HG03558 (cell line): Measurements from ENCODE around the gene XYLT2.
"Not testable (repeated sequence)": the region's sequence is repeated elsewhere in the genome, so short reads cannot be mapped to it uniquely, and the experiment has no call there.

Source experiments
- ATAC-seq: cut with Tn5 transposase; IDR thresholded peaks from one replicate; pipeline ENCODE4 v1.9.1; 2021; ENCODE audit warnings: moderate number of reproducible peaks; ENCODE audit not compliant: unreplicated experiment; ENCODE audit errors: extremely low read depth

XYLT2 gene

GRCh38 chr17:50345432-50346312 lies at the start of gene XYLT2:
Gene XYLT2 (plus strand): TSS chr17:50346126. CDS start chr17:50346141, 15 bp downstream.
- peak; percentile 57 for ATAC-seq

GRCh38 chr17:50297407-50297865 lies 48.5 kb upstream of the XYLT2 start:
- ATAC-seq = no peak

- no peak for ATAC-seq
Observed at GRCh38 chr17:50298018-50298417, 47.9 kb upstream of the XYLT2 start.

GRCh38 chr17:50299776-50300175 lies 46.1 kb upstream of the XYLT2 start:
- ATAC-seq = no peak

GRCh38 chr17:50300824-50301223 lies 45.1 kb upstream of the XYLT2 start:
- not testable (repeated sequence) for ATAC-seq

- ATAC-seq = no peak
Observed at GRCh38 chr17:50301891-50302584, 43.9 kb upstream of the XYLT2 start.

GRCh38 chr17:50303051-50303450 lies 42.9 kb upstream of the XYLT2 start:
- ATAC-seq = no peak

- ATAC-seq = no peak
Observed at GRCh38 chr17:50303596-50303995, 42.3 kb upstream of the XYLT2 start.

- no peak for ATAC-seq
Observed at GRCh38 chr17:50304781-50305404, 41.0 kb upstream of the XYLT2 start.

GRCh38 chr17:50307654-50308053 lies 38.3 kb upstream of the XYLT2 start:
- no peak for ATAC-seq

GRCh38 chr17:50308666-50309065 lies 37.3 kb upstream of the XYLT2 start:
- ATAC-seq = no peak

- no peak for ATAC-seq
Observed at GRCh38 chr17:50310455-50311111, 35.3 kb upstream of the XYLT2 start.

- peak; percentile 49 for ATAC-seq
Observed at GRCh38 chr17:50311112-50311460, 34.8 kb upstream of the XYLT2 start.

- ATAC-seq = no peak
Observed at GRCh38 chr17:50311483-50311882, 34.4 kb upstream of the XYLT2 start.

GRCh38 chr17:50312308-50312707 lies 33.6 kb upstream of the XYLT2 start:
- no peak for ATAC-seq

- no peak for ATAC-seq
Observed at GRCh38 chr17:50314456-50315011, 31.4 kb upstream of the XYLT2 start.

- ATAC-seq = no peak
Observed at GRCh38 chr17:50316016-50316587, 29.8 kb upstream of the XYLT2 start.

GRCh38 chr17:50316660-50317059 lies 29.3 kb upstream of the XYLT2 start:
- ATAC-seq = not testable (repeated sequence)

- ATAC-seq = no peak
Observed at GRCh38 chr17:50317121-50317520, 28.8 kb upstream of the XYLT2 start.
